GM23248 (cell line): ENCODE measurements around the gene C16orf54.

Experiments used
- EZH2 ChIP-seq: fragments of 200-600 bp; sonication (generic); IDR thresholded peaks from 2 replicates; pipeline ENCODE4 v1.6.1; 2018; ENCODE audit warnings: antibody characterized with exemption, mild to moderate bottlenecking; ENCODE audit not compliant: insufficient read depth, poor library complexity, severe bottlenecking
- EZH2phosphoT487 ChIP-seq: fragments of 200-600 bp; sonication (generic); IDR thresholded peaks from 2 replicates; pipeline ENCODE4 v1.6.1; 2018; ENCODE audit warnings: antibody characterized with exemption, moderate library complexity, mild to moderate bottlenecking, low read depth; ENCODE audit not compliant: insufficient read depth

DNA sequence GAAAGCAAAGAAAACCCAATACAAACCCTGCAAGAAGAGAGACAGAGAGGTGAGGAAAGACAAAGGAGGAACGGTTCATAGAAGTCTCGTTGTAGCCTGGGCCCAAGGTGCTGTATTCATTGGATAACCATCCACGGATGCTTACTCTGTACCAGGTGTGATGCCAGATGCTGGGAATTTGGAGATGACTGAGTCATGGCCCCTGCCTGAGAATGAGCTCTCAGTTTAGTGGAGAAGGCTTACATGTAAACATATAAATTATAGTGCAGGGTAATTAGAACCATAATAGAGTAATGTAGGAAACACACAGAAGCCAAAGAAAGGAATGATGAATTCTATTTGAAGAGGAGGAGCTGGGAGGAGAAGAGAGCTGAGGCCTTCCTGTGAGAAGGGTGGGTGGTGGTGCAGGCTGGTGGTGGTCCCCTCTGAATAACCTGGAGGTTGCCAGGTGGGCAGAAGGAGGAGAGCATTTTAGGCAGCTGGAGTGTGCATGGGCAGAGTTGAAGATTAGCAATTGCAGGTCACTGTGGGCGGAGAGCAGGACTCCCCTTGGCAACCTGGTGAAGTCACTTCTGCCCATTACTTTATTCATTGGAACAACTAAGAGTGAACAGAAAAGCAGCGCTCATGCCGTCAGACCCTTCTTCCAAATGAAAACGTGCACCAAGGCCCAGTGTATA, 24.6 kb upstream of the C16orf54 start:
- TF ChIP-seq EZH2 = no peak
- TF ChIP-seq EZH2phosphoT487 = no peak
